Omental fat pad (tissue), 4 donors: ENCODE results near the gene CCDC107. TPM values are rescaled to one million over a fixed set of nuclear protein-coding genes. Genes with fewer than 3 reads are reported as not detected.
A peak's percentile ranks its signal among the peaks of the same experiment; 100 is the strongest.
"Not testable (repeated sequence)": the region's sequence is repeated elsewhere in the genome, so short reads cannot be mapped to it uniquely, and the experiment has no call there.

Experiments used
- ATAC-seq: fragments of 150-250 bp; one replicate; pipeline ENCODE4 v1.9.1; 2016; ENCODE audit warnings: mild to moderate bottlenecking, moderate library complexity; ENCODE audit not compliant: low FRiP score
- DNase-seq: peaks from one replicate; pipeline ENCODE4 v3.0.0-alpha.2; 2019; ENCODE audit warnings: low spot score
- CTCF ChIP-seq, 3 donors: fragments of 450-650 bp; IDR thresholded peaks; one replicate each; pipeline ENCODE4 v1.5.1; 2016 to 2017; ENCODE audit warnings: antibody characterized with exemption in 3 of 3, mild to moderate bottlenecking in 3 of 3, moderate library complexity in 2 of 3
- total RNA-seq, 4 donors: library from RNA; depleted of rRNA; stranded (reverse); fragments of >200 nt; gene quantifications; one replicate each; pipeline ENCODE4 v1.1.0, GENCODE V29; 2016

Gene CCDC107
- 100 to 1,000 TPM in 1 of 4 donors, 10 to 100 TPM in 3; 35.8 to 108 (median 52.5) TPM for total RNA-seq

GRCh38 chr9:35658137-35658967 lies at the start of gene CCDC107:
Gene CCDC107, plus strand, starts transcription at chr9:35658292. Its CDS starts 88 bp downstream, at chr9:35658380.
- DNase-seq: no peak

GRCh38 chr9:35609001-35609819 lies 48.9 kb upstream of the CCDC107 start:
- no peak for TF ChIP-seq CTCF (IDR thresholded peaks at IDR 0.05)
- DNase-seq (no peak), ATAC-seq (no peak)

More at GRCh38 chr9:35658137-35658967, at the start of gene CCDC107:
- peak; percentile 92 for ATAC-seq
- TF ChIP-seq CTCF (IDR thresholded peaks at IDR 0.05): no peak

- DNase-seq (no peak), ATAC-seq (no peak)
- TF ChIP-seq CTCF (IDR thresholded peaks at IDR 0.05): no peak
These were observed 48.3 kb upstream of the CCDC107 start for GRCh38 chr9:35609820-35610163.

- ATAC-seq (no peak), DNase-seq (no peak)
- no peak for TF ChIP-seq CTCF (IDR thresholded peaks at IDR 0.05)
These were observed 46.8 kb upstream of the CCDC107 start for GRCh38 chr9:35611230-35611797.

GRCh38 chr9:35612066-35612465 lies 46.0 kb upstream of the CCDC107 start:
- not testable (repeated sequence) for ATAC-seq, DNase-seq

GRCh38 chr9:35612843-35613242 lies 45.2 kb upstream of the CCDC107 start:
- TF ChIP-seq CTCF (IDR thresholded peaks at IDR 0.05): no peak
- ATAC-seq: no peak
- DNase-seq: no peak

- TF ChIP-seq CTCF (IDR thresholded peaks at IDR 0.05): no peak
- ATAC-seq: no peak
- no peak for DNase-seq
These were observed 42.0 kb upstream of the CCDC107 start for GRCh38 chr9:35615981-35616680.
